ENCODE data around the gene AUTS2. TPM values are rescaled to one million over a fixed set of nuclear protein-coding genes. Genes with fewer than 3 reads are reported as not detected.
"Not testable (repeated sequence)": the region's sequence is repeated elsewhere in the genome, so short reads cannot be mapped to it uniquely, and the experiment has no call there.

The AUTS2 gene
- total and polyA plus RNA-seq, 2 donors (not counting 1 experiment from before 2014, with no cell fraction given): 0.60 to 9.1 TPM

- TF ChIP-seq CTCF (conservative IDR thresholded peaks at IDR 0.05 in 1 of 2, IDR thresholded peaks at IDR 0.05 in 1 of 2; ENCODE audit: low read depth in 1 of 2, low read length in 2 of 2) (no peak), EZH2 (IDR thresholded peaks at IDR 0.05; ENCODE audit: low read length, missing control alignments) (no peak)
- no peak for DNase-seq (ENCODE audit: low read depth in 2 of 2)
- H3K4me1 ChIP-seq (ENCODE audit: control insufficient read depth, extremely low read depth, insufficient read depth, low read length): no peaks in the 10 kb centered on the region
- H3K9me3 ChIP-seq (ENCODE audit: control insufficient read depth, insufficient read depth, low read depth, low read length): no peaks in the 10 kb centered on the region
- no peaks in the 10 kb centered on the region for H3K79me2 ChIP-seq (ENCODE audit: control insufficient read depth, insufficient read depth, low read length)
- no peaks in the 10 kb centered on the region for H3K27me3 ChIP-seq (ENCODE audit: control insufficient read depth, insufficient read depth, low read length)
- H3K4me3 ChIP-seq (replicated peaks in 1 of 4; ENCODE audit: control extremely low read depth in 1 of 4, insufficient read depth in 1 of 4, low read depth in 3 of 4, low read length in 4 of 4): no peak overlapping the region
- no peaks in the 10 kb centered on the region for H3K36me3 ChIP-seq (ENCODE audit: control insufficient read depth, insufficient read depth, low read length)
- no peak overlapping the region for H3K4me2 ChIP-seq (ENCODE audit: extremely low read depth, insufficient read depth, low read length)
- H3K9ac ChIP-seq (ENCODE audit: insufficient read depth, low read length): no peak overlapping the region
- H4K20me1 ChIP-seq (ENCODE audit: control insufficient read depth, extremely low read depth, insufficient read depth, low read length): no peaks in the 10 kb centered on the region
- H3K27ac ChIP-seq (ENCODE audit: insufficient read depth, low read length): no peak overlapping the region
- no peak overlapping the region for H2AFZ ChIP-seq (ENCODE audit: low read length)
Observed at GRCh38 chr7:70645876-70646351, 1047.6 kb downstream of the AUTS2 start.

- Histone ChIP-seq H3K4me1 (ENCODE audit: control insufficient read depth, extremely low read depth, insufficient read depth, low read length) (no peaks in the 10 kb centered on the region), H3K79me2 (ENCODE audit: control insufficient read depth, insufficient read depth, low read length) (no peaks in the 10 kb centered on the region), H2AFZ (ENCODE audit: low read length) (no peak overlapping the region), H3K4me2 (ENCODE audit: extremely low read depth, insufficient read depth, low read length) (no peak overlapping the region), H3K27ac (ENCODE audit: insufficient read depth, low read length) (no peak overlapping the region), H3K27me3 (ENCODE audit: control insufficient read depth, insufficient read depth, low read length) (no peaks in the 10 kb centered on the region), H3K36me3 (ENCODE audit: control insufficient read depth, insufficient read depth, low read length) (no peaks in the 10 kb centered on the region), H3K9me3 (ENCODE audit: control insufficient read depth, insufficient read depth, low read depth, low read length) (no peaks in the 10 kb centered on the region), H3K9ac (ENCODE audit: insufficient read depth, low read length) (no peak overlapping the region), H3K4me3 (replicated peaks in 1 of 4; ENCODE audit: control extremely low read depth in 1 of 4, insufficient read depth in 1 of 4, low read depth in 3 of 4, low read length in 4 of 4) (no peak overlapping the region), H4K20me1 (ENCODE audit: control insufficient read depth, extremely low read depth, insufficient read depth, low read length) (no peaks in the 10 kb centered on the region)
- DNase-seq (ENCODE audit: low read depth in 2 of 2): no peak
- no peak for TF ChIP-seq EZH2 (IDR thresholded peaks at IDR 0.05; ENCODE audit: low read length, missing control alignments)
- no peak for TF ChIP-seq CTCF (conservative IDR thresholded peaks at IDR 0.05 in 1 of 2, IDR thresholded peaks at IDR 0.05 in 1 of 2; ENCODE audit: low read depth in 1 of 2, low read length in 2 of 2)
Observed at GRCh38 chr7:70646536-70647248, 1048.4 kb downstream of the AUTS2 start.

GRCh38 chr7:70647801-70648498 is 1049.7 kb downstream of the AUTS2 start:
- Histone ChIP-seq H2AFZ (ENCODE audit: low read length) (no peak overlapping the region), H3K9ac (ENCODE audit: insufficient read depth, low read length) (no peak overlapping the region), H4K20me1 (ENCODE audit: control insufficient read depth, extremely low read depth, insufficient read depth, low read length) (no peaks in the 10 kb centered on the region), H3K4me2 (ENCODE audit: extremely low read depth, insufficient read depth, low read length) (no peak overlapping the region), H3K27me3 (ENCODE audit: control insufficient read depth, insufficient read depth, low read length) (no peaks in the 10 kb centered on the region), H3K4me1 (ENCODE audit: control insufficient read depth, extremely low read depth, insufficient read depth, low read length) (no peaks in the 10 kb centered on the region), H3K27ac (ENCODE audit: insufficient read depth, low read length) (no peak overlapping the region), H3K79me2 (ENCODE audit: control insufficient read depth, insufficient read depth, low read length) (no peaks in the 10 kb centered on the region), H3K4me3 (replicated peaks in 1 of 4; ENCODE audit: control extremely low read depth in 1 of 4, insufficient read depth in 1 of 4, low read depth in 3 of 4, low read length in 4 of 4) (no peak overlapping the region), H3K36me3 (ENCODE audit: control insufficient read depth, insufficient read depth, low read length) (no peaks in the 10 kb centered on the region), H3K9me3 (ENCODE audit: control insufficient read depth, insufficient read depth, low read depth, low read length) (no peaks in the 10 kb centered on the region)
- TF ChIP-seq EZH2 (IDR thresholded peaks at IDR 0.05; ENCODE audit: low read length, missing control alignments) (no peak), CTCF (conservative IDR thresholded peaks at IDR 0.05 in 1 of 2, IDR thresholded peaks at IDR 0.05 in 1 of 2; ENCODE audit: low read depth in 1 of 2, low read length in 2 of 2) (no peak)
- peak in 1 of 2 donors; percentile 79 for DNase-seq (ENCODE audit: low read depth in 2 of 2)

- not testable (repeated sequence) for H3K4me3 ChIP-seq (replicated peaks in 1 of 4; ENCODE audit: control extremely low read depth in 1 of 4, insufficient read depth in 1 of 4, low read depth in 3 of 4, low read length in 4 of 4); H3K79me2 ChIP-seq (ENCODE audit: control insufficient read depth, insufficient read depth, low read length); H4K20me1 ChIP-seq (ENCODE audit: control insufficient read depth, extremely low read depth, insufficient read depth, low read length); H3K9me3 ChIP-seq (ENCODE audit: control insufficient read depth, insufficient read depth, low read depth, low read length); H3K27me3 ChIP-seq (ENCODE audit: control insufficient read depth, insufficient read depth, low read length); H3K27ac ChIP-seq (ENCODE audit: insufficient read depth, low read length); H2AFZ ChIP-seq (ENCODE audit: low read length); H3K4me1 ChIP-seq (ENCODE audit: control insufficient read depth, extremely low read depth, insufficient read depth, low read length); H3K36me3 ChIP-seq (ENCODE audit: control insufficient read depth, insufficient read depth, low read length); DNase-seq (ENCODE audit: low read depth in 2 of 2); H3K4me2 ChIP-seq (ENCODE audit: extremely low read depth, insufficient read depth, low read length); H3K9ac ChIP-seq (ENCODE audit: insufficient read depth, low read length)
Observed at GRCh38 chr7:70648499-70648861, 1050.2 kb downstream of the AUTS2 start.
